SK-N-SH (cell line): ENCODE results near the gene CCDC172. TPM values are rescaled to one million over a fixed set of nuclear protein-coding genes. Genes with fewer than 3 reads are reported as not detected.

Experiments used
- CTCF ChIA-PET: fragments of 300-600, 350-600 bp; formaldehyde crosslinking; extraction: SDS; loops from one replicate; lab custom pipeline; 2021; lab: Yijun Ruan, JAX
- POLR2A ChIA-PET: fragments of 350-600 bp; sonication (Branson Sonifier 250); formaldehyde crosslinking; extraction: SDS; loops from one replicate; lab custom pipeline; 2020; ENCODE audit warnings: antibody characterized with exemption, inconsistent platforms; lab: Yijun Ruan, JAX
- DNase-seq: peaks from one replicate; pipeline ENCODE4 v3.0.0; 2012
- H2AFZ ChIP-seq: fragments of 200-600 bp; sonication (generic); 2 replicates; pipeline ENCODE4 v1.8.1; 2016; ENCODE audit warnings: antibody characterized with exemption, mild to moderate bottlenecking, low read depth
- H3F3A ChIP-seq: fragments of 200-600 bp; sonication (generic); replicated peaks from 2 replicates; pipeline ENCODE3; 2016; ENCODE audit warnings: antibody characterized with exemption, mild to moderate bottlenecking; ENCODE audit not compliant: insufficient read depth
- H3K27ac ChIP-seq, 2 experiments: fragments of 200-500 bp in 1 of 2; fragments of 200-600 bp in 1 of 2; sonication (Bioruptor generic) in 1 of 2; sonication (generic), shearing (Covaris generic) in 1 of 2; 2 replicates each; pipeline versions ENCODE4 v1.5.1 to v1.6.1; 2014 to 2016; ENCODE audit warnings: low read depth in 2 of 2, inconsistent platforms in 1 of 2, low read length in 1 of 2, mild to moderate bottlenecking in 1 of 2, mixed read lengths in 1 of 2
- H3K27me3 ChIP-seq: fragments of 200-600 bp; sonication (generic), shearing (Covaris generic); 2 replicates; pipeline ENCODE4 v1.6.1; 2016; ENCODE audit warnings: mixed run types; ENCODE audit not compliant: insufficient read depth
- H3K36me3 ChIP-seq, 2 experiments: fragments of 200-500 bp in 1 of 2; fragments of 200-600 bp in 1 of 2; sonication (Bioruptor generic) in 1 of 2; sonication (generic) in 1 of 2; replicated peaks in 1 of 2; 2 replicates each; pipeline versions ENCODE3 to v1.5.1; 2014 to 2016; ENCODE audit warnings: low read length in 1 of 2, mild to moderate bottlenecking in 1 of 2; ENCODE audit not compliant: insufficient read depth in 2 of 2, control insufficient read depth in 1 of 2
- H3K4me1 ChIP-seq, 2 experiments: fragments of 200-500 bp in 1 of 2; fragments of 200-600 bp in 1 of 2; sonication (Bioruptor generic) in 1 of 2; sonication (generic), shearing (Covaris generic) in 1 of 2; 2 replicates each; pipeline versions ENCODE4 v1.5.1 to v1.6.1; 2014 to 2016; ENCODE audit warnings: low read depth in 1 of 2, low read length in 1 of 2, mixed run types in 1 of 2; ENCODE audit not compliant: insufficient read depth in 2 of 2, control insufficient read depth in 1 of 2
- H3K4me2 ChIP-seq: fragments of 200-600 bp; sonication (generic), shearing (Covaris generic); 2 replicates; pipeline ENCODE4 v1.6.1; 2017; ENCODE audit warnings: mixed run types
- H3K4me3 ChIP-seq, 2 experiments: fragments of 200-500 bp in 1 of 2; fragments of 200-600 bp in 1 of 2; sonication (Bioruptor generic) in 1 of 2; sonication (generic), shearing (Covaris generic) in 1 of 2; 2 replicates each; pipeline versions ENCODE4 v1.5.1 to v1.8.1; 2014 to 2016; ENCODE audit warnings: low read depth in 2 of 2, inconsistent platforms in 1 of 2, low read length in 1 of 2, mild to moderate bottlenecking in 1 of 2, mixed read lengths in 1 of 2, moderate library complexity in 1 of 2
- H3K79me2 ChIP-seq: fragments of 200-600 bp; sonication (generic); 2 replicates; pipeline ENCODE4 v1.8.1; 2017; ENCODE audit warnings: mild to moderate bottlenecking; ENCODE audit not compliant: insufficient read depth
- H3K9ac ChIP-seq: fragments of 200-600 bp; sonication (generic); 2 replicates; pipeline ENCODE4 v1.6.1; 2017; ENCODE audit warnings: mixed run types
- H3K9me2 ChIP-seq: fragments of 200-600 bp; sonication (generic); 2 replicates; pipeline ENCODE4 v1.6.1; 2017; ENCODE audit warnings: mixed run types
- H3K9me3 ChIP-seq: fragments of 200-600 bp; sonication (generic); 2 replicates; pipeline ENCODE4 v1.6.1; 2017; ENCODE audit warnings: mixed run types, mild to moderate bottlenecking, moderate library complexity
- H4K20me1 ChIP-seq: fragments of 200-600 bp; sonication (generic); 2 replicates; pipeline ENCODE4 v1.6.1; 2017; ENCODE audit warnings: mild to moderate bottlenecking, mixed run types; ENCODE audit not compliant: insufficient read depth
- CHD2 ChIP-seq: fragments of 150-350 bp; IDR thresholded peaks from 2 replicates; pipeline ENCODE4 v1.6.1; 2018; ENCODE audit warnings: low read length; ENCODE audit not compliant: partially characterized antibody
- ELF1 ChIP-seq: IDR thresholded peaks from 2 replicates; pipeline ENCODE4 v1.4.0; 2012
- EZH2phosphoT487 ChIP-seq: fragments of 200-600 bp; sonication (generic); IDR thresholded peaks from 2 replicates; pipeline ENCODE4 v1.6.1; 2017; ENCODE audit warnings: low read depth, mixed run types, mild to moderate bottlenecking, antibody characterized with exemption, moderate library complexity, borderline replicate concordance
- FOSL2 ChIP-seq: IDR thresholded peaks from 2 replicates; pipeline ENCODE4 v1.4.0; 2012; ENCODE audit warnings: low read depth, mild to moderate bottlenecking, moderate library complexity, borderline replicate concordance
- GATA2 ChIP-seq: sonication (generic); formaldehyde crosslinking; IDR thresholded peaks from 2 replicates; pipeline ENCODE4 v1.5.0; 2020; ENCODE audit warnings: mild to moderate bottlenecking, missing genetic modification reagents
- JUND ChIP-seq: IDR thresholded peaks from 2 replicates; pipeline ENCODE4 v1.4.0; 2012
- NRF1 ChIP-seq: IDR thresholded peaks from 2 replicates; pipeline ENCODE4 v1.6.1; 2012; ENCODE audit warnings: low read depth, mild to moderate bottlenecking, low read length
- POLR2AphosphoS5 ChIP-seq: IDR thresholded peaks from 2 replicates; pipeline ENCODE4 v1.6.1; 2012; ENCODE audit warnings: low read depth, low read length
- RAD21 ChIP-seq: IDR thresholded peaks from 2 replicates; pipeline ENCODE4 v1.6.1; 2012; ENCODE audit warnings: mild to moderate bottlenecking, low read length
- RCOR1 ChIP-seq: fragments of 150-350 bp; IDR thresholded peaks from 2 replicates; pipeline ENCODE4 v1.6.1; 2017; ENCODE audit warnings: antibody characterized with exemption, low read length
- RFX5 ChIP-seq: IDR thresholded peaks from 2 replicates; pipeline ENCODE4 v1.6.1; 2012; ENCODE audit warnings: mild to moderate bottlenecking, improper control_type of control experiment, low read length
- TAF1 ChIP-seq: IDR thresholded peaks from 2 replicates; pipeline ENCODE4 v1.6.1; 2012; ENCODE audit warnings: low read depth, mild to moderate bottlenecking, low read length, moderate library complexity, borderline replicate concordance
- USF1 ChIP-seq: IDR thresholded peaks from 2 replicates; pipeline ENCODE4 v1.4.0; 2012; ENCODE audit warnings: low read depth, borderline replicate concordance
- ZBTB33 ChIP-seq: IDR thresholded peaks from 2 replicates; pipeline ENCODE4 v1.4.0; 2012; ENCODE audit warnings: low read depth, borderline replicate concordance
- WGBS: methylation state at CpG from one replicate; pipeline ENCODE4 v1.1.6; 2017; ENCODE audit warnings: low lambda C conversion rate; 5-methylcytosine and 5-hydroxymethylcytosine counted together
- polyA plus RNA-seq, 3 experiments: library from polyadenylated mRNA; depleted of rRNA; stranded (reverse); fragments of >200 nt; gene quantifications; 2 replicates each; pipeline ENCODE4 v1.2.3, GENCODE V29; 2012

CCDC172 gene
- polyA plus RNA-seq, 1 of the 3 experiments (the other 2 are of a cell fraction) = not detected

- no peak for TF ChIP-seq ZBTB33
- no peak for TF ChIP-seq ELF1
- TF ChIP-seq NRF1 = no peak
- TF ChIP-seq CHD2 = no peak
- TF ChIP-seq GATA2 (CRISPR knock-in tag) = no peak
- no peak for TF ChIP-seq POLR2AphosphoS5
- TF ChIP-seq RAD21 = no peak
- TF ChIP-seq FOSL2 = no peak
- TF ChIP-seq EZH2phosphoT487 = no peak
- no peak for TF ChIP-seq RCOR1
- no peak for TF ChIP-seq RFX5
These were observed 86.1 kb downstream of the CCDC172 start (continued) for GRCh38 chr10:116410351-116410750.

- POLR2A ChIA-PET = no interaction called here
- CTCF ChIA-PET = no interaction called here
- Histone ChIP-seq H3F3A (no peaks in the 10 kb centered on the region), H3K9ac (no peak overlapping the region), H3K9me2 (no peaks in the 10 kb centered on the region), H3K36me3 (no peaks in the 10 kb centered on the region), H3K9me3 (no peaks in the 10 kb centered on the region), H3K27ac (no peak overlapping the region), H2AFZ (no peak overlapping the region), H3K4me3 (no peak overlapping the region), H3K4me2 (no peak overlapping the region), H3K79me2 (no peaks in the 10 kb centered on the region), H4K20me1 (no peaks in the 10 kb centered on the region), H3K4me1 (no peaks in the 10 kb centered on the region), H3K27me3 (no peaks in the 10 kb centered on the region)
- no peak for DNase-seq
- TF ChIP-seq JUND = no peak
- no peak for TF ChIP-seq TAF1
- no peak for TF ChIP-seq ZBTB33
- no peak for TF ChIP-seq RAD21
- TF ChIP-seq USF1 = no peak
- no peak for TF ChIP-seq POLR2AphosphoS5
- no peak for TF ChIP-seq EZH2phosphoT487
- TF ChIP-seq NRF1 = no peak
- 9% methylated on average over 2 of the region's 2 CpGs for WGBS
These were observed 93.6 kb downstream of the CCDC172 start for GRCh38 chr10:116417821-116418220.
